Suppressor macrophage treated with lipopolysaccharide for 4 hours (primary cell): ENCODE results near the gene PSIP1.
A peak's percentile ranks its signal among the peaks of the same experiment; 100 is the strongest.
"Not testable (repeated sequence)": the region's sequence is repeated elsewhere in the genome, so short reads cannot be mapped to it uniquely, and the experiment has no call there.

Source experiments
- DNase-seq: peaks from one replicate; pipeline ENCODE4 v3.0.0-alpha.2; 2020

The PSIP1 gene

DNA sequence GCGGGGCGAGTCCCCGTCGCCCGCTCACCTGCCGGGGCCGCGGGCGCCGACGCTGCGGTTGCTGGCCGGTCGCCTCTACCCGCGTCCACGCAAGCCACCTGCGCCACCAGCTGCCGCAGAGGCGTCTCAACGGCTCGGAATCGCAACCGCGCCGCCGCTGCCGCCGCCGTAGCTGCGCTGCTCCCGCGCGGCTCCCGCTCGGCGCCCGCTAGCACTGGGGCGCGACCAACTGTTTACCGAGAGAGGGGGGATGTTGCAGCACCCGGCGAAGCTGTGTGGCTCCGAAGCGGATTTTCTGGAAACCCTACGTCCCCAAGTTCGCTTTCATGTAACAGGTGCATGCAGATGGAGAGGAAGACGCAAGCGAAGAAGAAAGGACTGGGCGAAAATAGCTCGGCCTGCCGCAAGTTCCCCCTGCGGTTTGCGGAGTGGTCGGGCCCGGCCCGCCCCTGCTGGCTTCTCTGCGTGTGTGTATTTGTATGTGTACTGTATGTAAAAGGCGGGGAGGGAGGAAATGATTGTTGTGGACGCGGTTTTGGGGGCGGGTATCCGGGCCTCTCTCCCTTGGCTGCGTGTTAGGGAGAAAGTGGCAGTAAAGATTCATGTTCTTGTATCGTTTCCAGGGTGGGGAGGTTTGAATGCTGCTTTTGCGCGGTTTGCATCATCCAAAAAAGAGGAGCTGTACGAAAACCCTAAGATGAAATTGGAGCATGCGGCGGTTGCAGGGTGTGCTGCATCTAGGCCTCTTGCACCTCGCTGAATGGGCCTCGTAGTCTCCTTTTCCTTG lies at the start of gene PSIP1:
Gene PSIP1, minus strand, starts transcription at position 182 of the 787 bp plus-strand sequence. CDS start 782 bp downstream, outside the sequence.
- peak; percentile 79 for DNase-seq

DNA sequence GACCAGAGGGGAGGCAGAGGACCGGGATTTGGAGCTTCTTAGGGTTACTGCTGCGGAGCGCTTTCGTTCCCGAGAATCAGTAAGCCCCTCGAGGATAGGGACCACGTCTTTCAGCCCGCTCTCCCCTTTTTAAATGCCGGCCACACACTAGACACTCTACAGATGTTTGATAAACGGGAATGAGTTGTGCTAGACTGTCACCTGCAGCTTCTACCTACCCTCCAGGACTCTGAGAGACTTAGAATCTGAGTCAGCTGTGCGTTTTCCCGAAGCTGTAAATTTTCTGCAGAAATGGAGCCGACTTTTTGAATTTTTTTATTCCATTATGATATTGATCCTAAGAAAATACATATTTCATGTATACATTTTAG lies 42.7 kb upstream of the PSIP1 start:
- DNase-seq: no peak

DNA sequence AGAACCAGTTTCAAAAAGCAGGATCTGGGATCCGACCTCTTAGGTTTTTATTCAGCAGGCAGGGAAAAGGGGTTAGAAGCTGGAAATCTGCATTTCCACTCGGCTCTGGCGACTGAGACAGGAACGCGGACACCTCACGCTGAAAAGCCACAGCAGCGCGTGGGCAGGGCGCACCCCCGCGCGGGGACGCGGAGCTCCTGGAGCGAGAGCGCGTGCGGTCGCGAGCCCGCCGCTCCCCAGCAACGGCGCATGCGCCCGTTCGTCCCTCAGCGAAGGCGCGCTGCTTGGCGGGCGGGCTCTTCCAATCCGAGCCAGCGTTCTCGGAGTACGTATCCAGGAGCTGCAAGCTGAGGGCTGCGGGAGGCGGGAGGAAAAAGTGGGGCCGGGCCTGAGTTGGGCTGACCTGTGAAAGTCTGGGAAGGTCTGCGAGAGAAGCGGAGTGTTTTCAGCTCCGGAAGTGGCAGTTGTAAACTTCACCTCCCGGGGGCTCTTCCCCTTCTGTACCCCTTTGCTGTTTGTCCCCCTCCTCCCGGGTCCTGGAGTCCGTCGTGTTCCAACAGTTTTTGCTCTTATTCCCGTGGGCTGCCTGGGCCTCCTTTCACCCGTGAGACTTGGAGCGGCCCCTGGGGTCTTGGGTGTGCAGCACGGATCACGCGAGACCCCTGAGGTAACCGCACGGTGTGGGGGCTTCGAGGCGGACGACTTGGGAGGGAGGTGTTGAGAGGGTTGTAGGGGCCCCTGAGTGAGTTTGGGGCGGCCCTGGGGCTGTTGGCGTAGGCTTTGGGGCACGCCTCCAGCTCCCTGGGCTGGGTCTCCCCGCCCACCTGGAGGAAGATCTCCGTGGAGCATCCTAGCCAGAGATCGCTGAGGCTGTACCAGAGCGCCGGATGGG lies 42.1 kb upstream of the PSIP1 start, which contains the start of gene CCDC171:
Gene CCDC171, plus strand, starts transcription at position 408 of the 892 bp plus-strand sequence. CDS start 11,046 bp downstream, outside the sequence.
- DNase-seq: peak; percentile 96

DNA sequence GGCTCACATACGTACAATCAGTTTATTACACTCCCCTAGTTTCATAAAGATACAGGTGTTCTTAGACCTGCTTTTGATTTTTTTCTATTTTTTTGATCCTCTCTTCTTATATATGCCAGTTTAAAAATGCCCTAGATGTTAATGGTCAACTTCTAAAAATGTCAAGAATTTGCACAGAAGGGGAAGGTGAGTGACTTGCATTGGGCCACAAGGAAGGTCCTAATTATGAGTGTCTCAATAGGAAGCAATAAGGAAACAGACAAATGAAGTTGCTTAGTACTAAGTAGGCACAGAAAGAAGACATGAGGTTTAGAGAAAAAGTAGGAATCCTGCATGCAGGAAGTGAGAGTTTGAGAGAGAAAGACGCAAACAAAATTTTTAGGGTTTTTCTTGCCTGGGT lies 38.8 kb upstream of the PSIP1 start:
- no peak for DNase-seq

DNA sequence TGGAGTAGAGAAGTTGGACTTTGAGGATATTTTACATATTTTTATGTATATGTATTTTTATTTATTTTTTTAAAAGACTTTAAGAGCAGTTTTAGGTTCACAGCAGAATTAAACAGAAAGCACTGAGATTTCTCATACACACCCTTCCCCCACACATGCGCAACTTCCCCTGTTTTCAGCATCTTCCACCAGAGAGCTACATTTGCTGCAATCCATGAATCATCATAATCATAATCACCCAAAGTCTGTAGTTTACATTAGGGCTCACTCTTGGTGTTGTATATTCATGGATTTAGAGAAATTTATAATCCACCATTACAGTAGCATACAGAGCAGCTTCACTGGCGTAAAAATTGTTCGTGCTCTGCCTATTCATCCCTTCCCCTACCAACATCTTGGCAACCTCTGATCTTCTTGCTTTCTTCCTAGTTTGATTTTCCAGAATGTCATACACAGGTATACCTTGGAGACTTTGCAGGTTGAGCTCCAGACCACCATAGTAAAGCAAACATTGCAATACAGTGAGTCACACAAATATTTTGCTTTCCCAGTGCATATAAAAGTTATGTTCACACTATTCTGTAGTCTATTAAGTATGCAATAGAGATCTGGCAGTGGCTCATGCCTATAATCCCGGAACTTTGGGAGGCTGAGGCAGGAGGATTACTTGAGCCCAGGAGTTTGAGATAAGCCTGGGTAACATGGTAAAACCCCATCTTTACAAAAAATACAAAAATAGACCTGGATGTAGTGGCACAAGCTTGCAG lies 32.5 kb upstream of the PSIP1 start:
- DNase-seq: peak; percentile 59

DNA sequence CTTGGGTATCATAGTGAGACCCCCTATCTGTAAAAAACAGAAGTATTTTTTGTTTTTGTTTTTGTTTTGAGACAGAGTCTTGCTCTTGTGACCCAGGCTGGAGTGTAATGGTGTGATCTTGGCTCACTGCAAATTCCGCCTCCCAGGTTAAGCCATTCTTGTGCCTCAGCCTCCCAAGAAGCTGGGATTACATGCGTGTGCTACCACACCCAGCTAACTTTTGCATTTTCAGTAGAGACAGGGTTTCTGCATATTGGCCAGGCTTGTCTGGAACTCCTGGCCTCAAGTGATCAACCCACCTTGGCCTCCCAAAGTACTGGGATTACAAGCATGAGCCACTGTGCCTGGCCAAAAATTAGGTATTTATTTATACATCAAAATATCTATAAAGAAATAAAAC lies 31.9 kb upstream of the PSIP1 start:
- no peak for DNase-seq

DNA sequence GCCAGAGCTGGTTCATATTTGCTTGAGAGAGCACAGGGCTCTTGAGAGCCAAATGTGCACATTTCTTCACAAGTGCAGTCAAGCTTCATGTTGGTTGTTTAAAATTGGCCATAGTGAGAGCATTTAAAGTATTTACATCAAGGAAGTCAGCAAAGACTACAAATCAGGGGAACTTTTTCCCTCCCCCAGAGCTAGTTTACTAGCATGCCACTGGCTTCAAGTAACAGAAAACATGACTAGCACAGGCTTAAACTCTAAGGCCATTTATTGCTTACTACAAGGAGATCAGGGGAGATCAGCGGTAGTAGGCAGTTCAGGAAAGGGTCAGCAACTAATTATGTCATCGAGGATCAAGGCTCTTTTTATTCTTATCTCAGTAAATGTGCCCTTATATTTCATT lies 31.1 kb upstream of the PSIP1 start:
- no peak for DNase-seq

DNA sequence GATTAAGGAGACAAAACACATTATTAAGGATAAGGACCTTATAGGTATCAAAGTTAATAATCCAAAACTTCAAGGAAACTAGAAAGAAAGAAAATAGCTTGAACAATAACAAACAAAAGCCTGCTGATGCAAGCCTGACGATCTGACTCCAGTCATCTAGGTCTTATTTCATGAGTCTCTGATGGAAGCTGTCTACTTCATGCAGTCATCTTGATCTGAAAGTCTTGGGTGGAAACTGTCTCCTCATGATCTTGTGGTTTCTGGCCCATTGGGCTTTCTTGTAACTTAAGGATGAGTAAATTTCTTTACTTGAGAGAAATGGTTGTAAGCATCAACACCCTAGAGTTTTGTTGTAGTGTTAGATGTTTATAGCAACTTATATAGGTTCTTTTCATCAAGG lies 20.6 kb upstream of the PSIP1 start:
- DNase-seq: no peak

DNA sequence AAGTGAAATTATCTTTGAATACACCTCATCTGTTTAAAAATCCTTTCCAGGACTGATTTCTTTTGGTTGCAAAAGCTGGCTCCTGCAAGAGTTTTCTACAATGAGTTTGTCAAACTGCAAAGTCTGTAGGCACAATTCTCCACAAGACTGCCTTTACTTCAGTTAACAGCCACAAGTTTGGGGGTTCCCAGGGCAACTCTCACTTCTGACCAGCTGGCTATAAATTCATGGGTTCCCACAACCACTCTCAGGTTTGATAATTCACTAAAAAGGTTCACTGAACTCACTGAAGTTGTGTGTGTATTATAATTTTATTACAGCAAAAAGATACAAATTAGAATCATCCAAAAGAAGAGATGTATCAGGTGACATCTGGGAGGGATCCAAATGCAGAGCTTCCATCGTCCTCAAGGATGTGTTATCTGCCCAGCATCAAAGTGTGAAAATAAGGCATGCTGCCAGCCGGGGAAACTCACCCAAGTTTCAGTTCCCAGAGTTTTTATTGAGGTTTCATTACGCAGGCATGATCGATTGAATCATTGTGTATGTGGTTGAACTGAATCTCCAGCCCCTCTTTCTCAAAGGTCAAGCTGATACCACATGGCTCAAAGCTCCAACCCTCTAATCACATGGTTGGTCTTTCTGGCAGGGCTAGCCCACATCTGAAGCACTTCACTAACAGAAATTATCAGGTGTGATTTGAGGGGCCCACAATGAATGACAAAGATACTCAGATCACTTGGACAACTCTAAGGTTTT lies 19.0 kb upstream of the PSIP1 start:
- peak; percentile 13 for DNase-seq

DNA sequence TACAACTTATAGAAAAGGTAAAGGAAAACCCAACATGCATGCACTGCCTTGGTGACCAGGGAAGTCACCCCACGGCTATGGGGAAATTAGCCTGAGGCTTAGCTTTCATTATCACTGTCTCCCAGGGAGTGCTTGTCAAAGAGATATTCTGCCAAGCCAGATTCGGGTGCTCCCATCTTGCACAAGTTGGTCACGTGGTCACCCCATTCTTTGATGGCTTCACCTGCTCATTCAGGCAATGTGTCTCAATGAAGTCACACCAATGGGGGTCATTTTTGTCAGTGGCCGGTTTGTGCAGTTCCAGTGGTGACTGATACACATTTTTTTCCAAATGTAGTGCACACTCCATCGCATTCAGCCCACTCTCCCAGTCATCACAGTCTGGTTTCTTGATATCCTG lies 16.3 kb upstream of the PSIP1 start:
- not testable (repeated sequence) for DNase-seq

DNA sequence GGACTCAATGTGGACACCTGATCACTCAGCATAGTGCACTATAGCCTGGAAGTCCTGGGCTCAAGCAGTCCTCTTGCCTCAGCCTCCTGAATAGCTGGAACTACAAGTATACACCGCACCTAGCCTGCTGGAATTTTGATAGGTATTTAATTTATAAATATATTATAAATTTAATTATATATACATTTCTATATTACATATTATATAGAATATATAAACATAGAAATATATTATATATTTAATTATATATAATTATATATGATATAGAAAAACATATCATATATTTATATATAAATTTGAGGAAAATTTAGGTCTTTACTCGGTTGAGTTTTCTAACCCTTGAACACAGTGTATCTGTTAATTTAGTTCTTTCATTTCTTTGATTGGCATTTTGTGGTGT lies 15.2 kb upstream of the PSIP1 start:
- DNase-seq: no peak

DNA sequence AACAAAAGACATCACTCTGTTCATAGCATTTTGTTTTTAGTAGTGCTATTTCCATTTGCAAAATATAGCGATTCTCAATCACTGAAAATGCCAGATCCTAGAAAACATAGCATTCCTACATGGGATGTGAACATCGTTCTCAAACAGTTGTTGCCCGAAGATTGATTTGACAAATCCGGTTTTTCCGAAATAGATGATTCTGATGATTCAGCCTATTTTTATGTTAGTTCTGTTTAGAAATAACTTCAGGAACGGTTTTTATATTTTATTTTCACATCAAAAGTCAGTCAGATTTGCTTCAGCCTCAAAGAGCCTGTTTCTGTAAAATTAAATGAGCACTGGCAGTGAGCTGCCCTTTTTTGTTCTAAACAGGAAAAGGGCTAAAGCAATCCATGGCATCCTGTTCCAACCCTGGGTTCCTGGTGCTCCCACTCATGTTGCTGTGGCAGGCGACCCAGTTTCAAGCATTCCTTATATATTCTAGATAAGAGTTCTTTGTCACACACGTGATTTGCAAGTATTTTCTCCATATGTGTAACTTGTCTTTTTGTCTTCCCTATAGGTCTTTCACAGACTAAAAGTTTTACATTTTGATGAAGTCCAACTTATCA lies 14.2 kb upstream of the PSIP1 start:
- DNase-seq: no peak

DNA sequence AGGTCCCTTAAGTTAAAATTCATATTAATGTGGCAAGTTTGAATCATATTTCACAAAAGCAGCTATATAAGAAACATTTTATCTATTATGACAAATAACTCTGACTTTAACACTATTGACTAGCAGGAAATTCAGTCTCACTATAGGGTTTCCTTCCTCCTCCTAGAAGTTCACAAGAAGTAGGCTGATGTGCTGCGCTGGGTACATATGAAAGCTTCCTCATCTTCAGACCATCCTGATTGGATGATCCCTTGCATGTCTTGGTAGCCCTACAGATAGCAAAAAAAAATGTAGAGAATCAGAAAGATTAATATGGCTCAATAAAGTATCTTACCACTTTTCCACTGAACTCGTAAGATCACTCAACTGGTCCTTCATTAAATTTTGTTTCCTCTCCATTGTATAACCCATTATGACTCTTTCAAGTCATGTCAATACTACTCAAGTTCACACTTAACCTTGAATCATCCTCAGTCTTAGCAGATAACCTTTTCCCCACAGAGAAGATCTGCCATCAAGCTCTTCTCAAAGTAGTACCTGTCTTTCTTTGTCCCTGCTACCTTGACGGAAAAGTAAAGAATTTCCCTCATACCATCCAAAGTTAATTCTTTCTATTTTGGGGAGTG lies 11.5 kb upstream of the PSIP1 start:
- no peak for DNase-seq

DNA sequence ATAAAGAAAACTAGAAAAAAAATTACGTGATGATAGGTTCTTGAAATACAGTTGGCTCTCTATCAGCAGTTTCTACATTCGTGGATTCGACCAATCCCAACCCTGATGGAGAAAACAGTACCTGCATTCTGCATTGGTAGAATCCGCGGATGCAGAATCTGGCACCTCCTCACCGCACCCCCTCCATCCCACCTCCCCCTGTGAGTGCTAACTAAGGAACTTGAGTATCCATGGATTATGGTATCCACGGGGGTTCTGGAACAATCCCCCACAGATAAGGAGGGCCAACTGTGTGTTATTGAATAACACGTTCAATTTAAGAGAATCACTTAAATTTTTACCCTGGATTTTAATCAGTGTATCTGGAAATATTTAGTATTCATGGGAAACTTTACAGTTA lies 10.5 kb upstream of the PSIP1 start:
- no peak for DNase-seq

DNA sequence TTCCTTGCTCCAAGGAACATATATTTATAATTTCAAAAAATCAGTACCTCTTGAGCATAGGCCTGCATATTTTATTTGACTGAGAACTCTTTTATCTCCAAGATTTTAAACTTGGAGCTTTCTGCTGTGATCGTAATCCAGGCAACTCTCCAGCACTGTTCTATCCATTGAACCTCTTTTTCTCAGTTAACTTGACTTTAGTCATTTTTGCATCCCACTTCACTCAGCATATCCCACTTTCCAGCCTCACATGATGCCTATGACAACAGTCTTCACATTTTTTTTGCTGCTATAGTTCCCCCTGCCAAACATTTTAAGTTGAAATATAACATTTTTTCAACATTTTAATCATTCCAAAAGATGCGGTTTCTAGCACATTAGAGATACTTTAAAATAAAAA lies 9.1 kb upstream of the PSIP1 start:
- no peak for DNase-seq

DNA sequence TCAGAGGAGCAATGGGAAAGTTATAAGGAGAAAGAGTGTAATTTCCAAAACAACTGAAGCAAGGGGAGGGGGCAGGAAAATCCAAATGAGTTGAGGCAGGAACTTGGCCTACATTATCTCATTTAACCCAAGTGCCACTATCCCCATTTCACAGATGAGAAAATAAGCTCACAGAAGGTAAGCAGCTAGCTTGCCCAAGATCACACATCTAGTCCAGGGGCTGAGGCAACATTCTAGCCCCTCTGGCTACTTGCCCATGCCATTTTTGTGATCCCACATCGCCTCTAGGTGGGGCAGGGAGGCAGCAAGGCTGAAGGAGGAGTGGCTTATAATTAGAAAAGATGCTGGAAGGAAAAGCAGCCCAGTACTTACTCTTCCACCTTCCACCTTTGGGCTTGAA lies 2.6 kb upstream of the PSIP1 start:
- no peak for DNase-seq

DNA sequence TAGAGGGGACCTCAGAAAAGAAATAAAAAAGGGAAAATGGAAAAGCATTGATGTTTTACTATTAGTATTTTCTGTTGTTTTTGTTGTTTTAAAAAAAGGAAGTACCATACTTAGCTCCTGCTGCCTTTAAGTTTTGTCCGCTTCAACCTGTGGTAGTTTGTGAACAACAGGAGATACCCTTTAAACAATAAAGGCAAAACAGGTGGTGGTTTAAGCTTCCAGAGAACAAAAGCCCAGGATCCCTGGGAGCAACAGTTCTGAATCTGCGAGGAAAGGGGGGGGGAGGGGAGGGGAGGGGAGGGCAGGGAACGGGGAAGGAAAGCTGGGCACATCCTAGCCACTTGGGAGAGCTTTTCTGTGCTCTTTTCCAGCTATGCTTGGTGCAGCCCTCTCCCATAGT lies 2.1 kb upstream of the PSIP1 start:
- DNase-seq: no peak

DNA sequence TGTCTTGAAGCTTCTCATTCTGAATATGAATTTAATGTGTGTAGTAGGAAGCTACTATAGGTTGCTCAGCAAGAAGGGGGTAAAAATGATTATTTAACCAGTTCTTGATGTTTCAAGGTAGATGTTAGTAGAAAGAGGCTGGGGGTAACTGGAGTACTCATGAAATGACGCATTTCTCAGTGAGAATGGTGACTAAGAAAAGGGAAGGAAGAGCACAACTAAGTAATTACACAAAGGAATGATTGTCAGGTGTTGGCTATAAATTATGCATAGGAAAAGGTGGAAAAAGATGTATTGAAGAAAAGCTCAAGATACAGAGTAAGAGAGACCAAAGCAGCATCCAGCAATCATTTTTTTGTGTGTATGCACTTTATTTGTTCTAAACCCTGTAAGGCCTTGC lies 1.4 kb upstream of the PSIP1 start:
- no peak for DNase-seq

DNA sequence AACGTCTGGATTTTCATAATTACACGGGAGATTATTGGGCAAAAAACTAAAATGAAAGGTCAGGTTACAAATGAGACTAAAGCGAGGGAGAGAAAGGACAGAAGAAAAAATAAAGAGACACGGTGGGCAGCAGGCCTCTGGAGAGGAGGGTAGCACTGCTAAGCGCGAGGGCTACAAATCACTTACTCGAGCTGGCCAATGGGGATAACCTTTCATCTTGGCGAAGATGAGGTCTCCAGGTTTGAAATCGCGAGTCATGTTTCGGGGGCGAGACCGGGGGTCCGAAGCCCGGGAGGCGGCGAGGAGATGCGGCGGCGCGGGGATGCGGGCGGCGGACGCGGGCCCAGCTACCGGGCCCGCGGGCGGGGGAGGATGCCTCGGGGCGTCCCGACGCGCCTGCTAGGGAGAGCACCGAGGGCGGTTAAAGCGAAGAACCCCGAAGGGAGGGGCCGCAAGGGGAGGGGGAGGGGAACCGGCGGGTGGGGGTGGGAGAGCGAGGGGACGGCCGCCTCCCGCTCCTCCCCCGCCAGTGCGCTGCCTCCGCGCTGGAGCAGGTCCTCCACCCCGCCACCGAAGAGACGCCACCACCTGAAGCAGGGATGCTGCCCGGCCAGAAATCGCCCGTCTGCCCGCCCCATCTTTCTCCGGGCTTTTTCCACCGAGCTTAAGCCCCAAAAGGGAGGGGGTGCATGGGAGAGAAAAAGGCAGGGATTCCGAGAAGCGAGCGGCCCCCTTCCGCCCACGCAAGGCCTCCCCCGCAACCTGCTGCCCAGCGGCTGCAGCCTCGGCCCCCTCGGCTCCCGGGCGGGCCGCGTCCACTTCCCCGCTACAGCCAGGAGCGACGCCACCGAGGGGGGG lies 610 bp downstream of the PSIP1 start:
- peak; percentile 12 for DNase-seq

DNA sequence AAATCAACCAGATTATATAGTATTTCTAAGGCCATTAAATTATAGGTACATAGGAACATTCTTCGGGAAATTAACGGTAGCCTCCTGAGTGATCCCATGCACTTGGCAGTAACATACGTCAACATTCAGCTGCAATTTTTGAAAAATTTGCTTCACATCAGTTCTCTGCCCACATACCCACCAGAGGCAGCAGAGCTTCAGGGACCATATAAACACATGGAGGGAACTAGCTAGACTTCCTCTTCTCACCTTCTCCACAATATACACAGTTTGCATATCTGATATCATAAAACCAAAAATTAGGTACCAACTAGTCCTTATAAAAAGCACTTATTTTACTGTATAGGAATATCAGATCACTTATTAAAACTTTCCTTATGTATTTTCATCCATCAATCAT lies 4.8 kb downstream of the PSIP1 start:
- peak; percentile 6 for DNase-seq

DNA sequence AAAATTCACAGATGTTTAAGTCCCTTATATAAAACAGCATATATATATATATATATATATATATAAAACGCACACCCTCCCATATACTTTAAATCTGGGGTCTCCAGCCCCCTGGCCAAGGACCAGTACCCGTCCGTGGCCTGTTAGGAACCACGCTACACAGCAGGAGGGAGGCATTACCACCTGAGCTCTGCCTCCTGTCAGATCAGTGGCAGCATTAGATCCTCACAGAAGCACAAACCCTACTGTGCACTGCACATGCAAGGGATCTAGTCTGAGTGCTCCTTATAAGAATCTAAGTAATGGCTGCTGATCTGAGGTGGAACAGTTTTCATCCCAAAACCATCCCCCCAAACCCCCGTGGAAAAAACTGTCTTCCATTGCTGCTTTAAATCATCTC lies 9.0 kb downstream of the PSIP1 start:
- no peak for DNase-seq
